OCI-LY3 (cell line): ENCODE results near the gene PLVAP.

ENCODE experiments used
- H2AFZ ChIP-seq: fragments of 200-600, 300-600 bp; shearing (Covaris generic); 2 replicates; pipeline ENCODE4 v1.6.0; 2014; ENCODE audit warnings: antibody characterized with exemption, low read depth, low read length
- H3K27ac ChIP-seq: fragments of 200-600, 300-600 bp; sonication (generic); 2 replicates; pipeline ENCODE4 v1.5.1; 2014; ENCODE audit warnings: mild to moderate bottlenecking, low read length, moderate library complexity, mixed read lengths
- H3K27me3 ChIP-seq: fragments of 200-600, 300-600 bp; sonication (generic); 2 replicates; pipeline ENCODE4 v1.6.1; 2014; ENCODE audit warnings: low read depth, low read length, mixed read lengths
- H3K36me3 ChIP-seq: fragments of 200-600, 300-600 bp; sonication (generic); replicated peaks from 2 replicates; pipeline ENCODE3; 2014; ENCODE audit warnings: low read depth, low read length, mixed read lengths
- H3K4me1 ChIP-seq: fragments of 300-600, 200-600 bp; sonication (generic); 2 replicates; pipeline ENCODE4 v1.6.1; 2014; ENCODE audit warnings: low read length, mixed read lengths
- H3K4me2 ChIP-seq: fragments of 200-600, 300-600 bp; sonication (generic); 2 replicates; pipeline ENCODE4 v1.6.1; 2014; ENCODE audit warnings: low read length, mixed read lengths
- H3K4me3 ChIP-seq: fragments of 300-600, 200-600 bp; sonication (generic); 2 replicates; pipeline ENCODE4 v1.5.1; 2014; ENCODE audit warnings: antibody characterized with exemption, mild to moderate bottlenecking, low read length, moderate library complexity
- H3K79me2 ChIP-seq: fragments of 300-600, 200-600 bp; shearing (Covaris generic); 2 replicates; pipeline ENCODE4 v1.6.1; 2014; ENCODE audit warnings: mild to moderate bottlenecking, low read length, mixed read lengths
- H3K9ac ChIP-seq: fragments of 300-600, 200-600 bp; shearing (Covaris generic); 2 replicates; pipeline ENCODE4 v1.6.0; 2014; ENCODE audit warnings: mild to moderate bottlenecking, low read length, moderate library complexity
- H3K9me3 ChIP-seq: fragments of 200-600, 300-600 bp; shearing (Covaris generic); 2 replicates; pipeline ENCODE4 v1.6.1; 2014; ENCODE audit warnings: low read length, mixed read lengths; ENCODE audit not compliant: insufficient read depth
- H4K20me1 ChIP-seq: fragments of 200-600, 300-600 bp; sonication (generic); 2 replicates; pipeline ENCODE4 v1.6.1; 2016; ENCODE audit warnings: low read length, mixed read lengths; ENCODE audit not compliant: insufficient read depth
- EZH2phosphoT487 ChIP-seq: fragments of 200-600 bp; shearing (Covaris generic); IDR thresholded peaks from 2 replicates; pipeline ENCODE4 v1.6.1; 2018; ENCODE audit warnings: antibody characterized with exemption, mixed run types, low read depth
- TF ChIP-seq, protein P1 (sequence below): fragments of 200-600, 300-600 bp; sonication (generic); IDR thresholded peaks from 2 replicates; pipeline ENCODE4 v1.5.1; 2014; ENCODE audit warnings: antibody characterized with exemption, low read length, low read depth

Gene PLVAP

DNA sequence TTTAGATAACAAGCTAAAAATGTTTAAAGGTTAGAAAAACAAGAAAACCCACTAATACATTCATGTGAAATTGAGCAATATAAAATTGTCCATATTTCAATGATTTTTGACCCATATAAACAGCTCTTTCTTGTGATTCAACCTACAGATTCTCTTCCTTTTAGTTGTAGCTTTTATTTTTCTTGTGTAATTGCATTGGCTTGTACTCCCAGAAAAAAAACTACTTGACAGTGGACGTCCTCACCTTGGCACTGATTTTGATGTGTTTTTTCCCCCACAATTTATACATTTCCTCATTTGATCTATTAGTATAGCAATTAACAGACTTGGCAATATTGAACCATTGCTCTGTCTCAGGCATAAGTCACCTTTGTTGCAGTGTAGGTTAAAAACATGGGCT, 12.1 kb upstream of the PLVAP start:
- TF ChIP-seq, protein P1, sequence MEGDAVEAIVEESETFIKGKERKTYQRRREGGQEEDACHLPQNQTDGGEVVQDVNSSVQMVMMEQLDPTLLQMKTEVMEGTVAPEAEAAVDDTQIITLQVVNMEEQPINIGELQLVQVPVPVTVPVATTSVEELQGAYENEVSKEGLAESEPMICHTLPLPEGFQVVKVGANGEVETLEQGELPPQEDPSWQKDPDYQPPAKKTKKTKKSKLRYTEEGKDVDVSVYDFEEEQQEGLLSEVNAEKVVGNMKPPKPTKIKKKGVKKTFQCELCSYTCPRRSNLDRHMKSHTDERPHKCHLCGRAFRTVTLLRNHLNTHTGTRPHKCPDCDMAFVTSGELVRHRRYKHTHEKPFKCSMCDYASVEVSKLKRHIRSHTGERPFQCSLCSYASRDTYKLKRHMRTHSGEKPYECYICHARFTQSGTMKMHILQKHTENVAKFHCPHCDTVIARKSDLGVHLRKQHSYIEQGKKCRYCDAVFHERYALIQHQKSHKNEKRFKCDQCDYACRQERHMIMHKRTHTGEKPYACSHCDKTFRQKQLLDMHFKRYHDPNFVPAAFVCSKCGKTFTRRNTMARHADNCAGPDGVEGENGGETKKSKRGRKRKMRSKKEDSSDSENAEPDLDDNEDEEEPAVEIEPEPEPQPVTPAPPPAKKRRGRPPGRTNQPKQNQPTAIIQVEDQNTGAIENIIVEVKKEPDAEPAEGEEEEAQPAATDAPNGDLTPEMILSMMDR, result no peak
- no peak for TF ChIP-seq EZH2phosphoT487
- Histone ChIP-seq H3K27ac (no peak overlapping the region), H3K27me3 (peaks cover 3% of the 10 kb centered on the region; the same call in 1 of the 2 replicates), H3K4me3 (no peak overlapping the region), H3K9me3 (no peaks in the 10 kb centered on the region), H3K4me2 (no peak overlapping the region), H3K36me3 (no peaks in the 10 kb centered on the region), H4K20me1 (no peaks in the 10 kb centered on the region), H3K9ac (no peak overlapping the region), H2AFZ (no peak overlapping the region), H3K79me2 (no peaks in the 10 kb centered on the region), H3K4me1 (peaks cover 7% of the 10 kb centered on the region)

DNA sequence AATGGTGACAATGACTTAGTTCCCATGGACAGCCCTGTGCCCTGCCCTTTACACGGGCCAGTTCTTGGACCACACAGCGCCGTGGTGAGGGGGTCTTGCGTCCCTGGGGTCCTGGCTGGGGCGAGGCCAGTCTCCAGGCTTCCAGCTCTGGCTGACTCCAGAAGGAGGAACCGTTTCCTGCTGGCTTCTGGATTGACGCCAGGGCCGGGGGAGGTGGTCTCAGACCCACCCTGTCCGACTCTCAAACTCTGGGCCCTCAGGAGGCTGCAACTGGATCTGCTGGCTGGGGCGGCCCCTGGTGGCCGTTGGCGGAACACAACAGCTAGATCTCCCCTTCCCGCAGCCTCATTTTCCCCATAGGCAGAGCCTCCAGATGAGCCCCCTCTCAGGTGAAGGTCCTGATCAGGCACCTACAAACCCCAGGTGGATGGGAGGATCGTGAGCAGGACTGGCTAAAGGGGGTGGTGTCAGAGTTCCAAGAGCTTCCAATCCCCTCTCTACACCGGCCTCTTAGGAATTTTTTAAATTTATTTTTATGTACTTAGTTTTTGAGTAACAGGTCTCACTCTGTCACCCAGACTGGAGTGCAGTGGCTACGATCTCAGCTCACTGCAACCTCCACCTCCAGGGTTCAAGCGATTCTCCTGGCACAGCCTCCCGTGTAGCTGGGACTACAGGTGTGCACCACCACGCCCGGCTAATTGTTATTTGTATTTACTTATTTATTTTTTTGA, 8.9 kb upstream of the PLVAP start:
- Histone ChIP-seq H3K9ac (no peak overlapping the region), H3K4me2 (no peak overlapping the region), H3K36me3 (no peaks in the 10 kb centered on the region), H3K9me3 (no peaks in the 10 kb centered on the region), H3K4me3 (no peak overlapping the region), H2AFZ (no peak overlapping the region), H3K79me2 (no peaks in the 10 kb centered on the region), H3K4me1 (peaks cover 12% of the 10 kb centered on the region), H3K27ac (no peak overlapping the region), H4K20me1 (no peaks in the 10 kb centered on the region), H3K27me3 (peaks cover 3% of the 10 kb centered on the region; the same call in 1 of the 2 replicates)
- TF ChIP-seq EZH2phosphoT487, result no peak
- TF ChIP-seq, protein P1, result peak; percentile 95

GRCh38 chr19:17380426-17381138, 3.4 kb upstream of the PLVAP start:
- TF ChIP-seq, protein P1, result no peak
- TF ChIP-seq EZH2phosphoT487, result no peak
- peaks cover 12% of the 10 kb centered on the region for H3K4me1 ChIP-seq
- no peak overlapping the region for H3K4me2 ChIP-seq

GRCh38 chr19:17379221-17379631, 2.1 kb upstream of the PLVAP start:
- no peak overlapping the region for H3K9ac ChIP-seq
- no peak overlapping the region for H3K4me3 ChIP-seq
- no peak overlapping the region for H2AFZ ChIP-seq
- H3K36me3 ChIP-seq, result no peaks in the 10 kb centered on the region
- no peaks in the 10 kb centered on the region for H3K79me2 ChIP-seq
- H3K9me3 ChIP-seq, result 0 out of 2 replicates have a peak, but pooled peaks cover 3% of the 10 kb centered on the region
- no peak overlapping the region for H3K4me2 ChIP-seq
- no peak overlapping the region for H3K27ac ChIP-seq
- peaks cover 12% of the 10 kb centered on the region for H3K4me1 ChIP-seq
- H4K20me1 ChIP-seq, result no peaks in the 10 kb centered on the region
- H3K27me3 ChIP-seq, result peaks cover 6% of the 10 kb centered on the region; the same call in 1 of the 2 replicates
- no peak for TF ChIP-seq EZH2phosphoT487
- TF ChIP-seq, protein P1, result no peak

More at GRCh38 chr19:17380426-17381138, 3.4 kb upstream of the PLVAP start:
- Histone ChIP-seq H3K36me3 (no peaks in the 10 kb centered on the region), H4K20me1 (no peaks in the 10 kb centered on the region), H3K79me2 (no peaks in the 10 kb centered on the region), H3K9me3 (0 out of 2 replicates have a peak, but pooled peaks cover 3% of the 10 kb centered on the region), H3K4me3 (no peak overlapping the region), H3K27me3 (no peaks in the 10 kb centered on the region), H3K9ac (no peak overlapping the region), H2AFZ (no peak overlapping the region), H3K27ac (no peak overlapping the region)
